HL-60/S4 treated with phorbol 12-myristate 13-acetate at 8.2 ng/mL for 4 days and 3 days (cell line): ENCODE measurements around the gene BLTP3A.
"Not testable (repeated sequence)": the region's sequence is repeated elsewhere in the genome, so short reads cannot be mapped to it uniquely, and the experiment has no call there.

Source experiments
- in situ Hi-C: fragments of 300-500 bp; cut with MboI; formaldehyde crosslinking; loops from 2 replicates; pipeline ENCODE4 v1.15.0; 2022; ENCODE audit warnings: low sequenced_read_pairs

The BLTP3A gene

GRCh38 chr6:34792605-34793500, 970 bp downstream of the BLTP3A start:
- in situ Hi-C loops: no loop called here

- in situ Hi-C loops: no loop called here
These were observed 2.0 kb downstream of the BLTP3A start for GRCh38 chr6:34793877-34794276.

- in situ Hi-C loops: no loop called here
These were observed 4.0 kb downstream of the BLTP3A start for GRCh38 chr6:34795836-34796425.

- in situ Hi-C loops: no loop called here
These were observed 6.2 kb downstream of the BLTP3A start for GRCh38 chr6:34798057-34798456.

- in situ Hi-C loops: no loop called here
These were observed 7.7 kb downstream of the BLTP3A start for GRCh38 chr6:34799547-34799946.

GRCh38 chr6:34804543-34804942, 12.7 kb downstream of the BLTP3A start:
- in situ Hi-C loops: no loop called here

GRCh38 chr6:34805074-34805473, 13.2 kb downstream of the BLTP3A start:
- in situ Hi-C loops: not testable (repeated sequence)

- in situ Hi-C loops: no loop called here
These were observed 15.0 kb downstream of the BLTP3A start for GRCh38 chr6:34806738-34807453.

GRCh38 chr6:34808473-34808872, 16.6 kb downstream of the BLTP3A start:
- in situ Hi-C loops: not testable (repeated sequence)

- in situ Hi-C loops: not testable (repeated sequence)
These were observed 17.5 kb downstream of the BLTP3A start for GRCh38 chr6:34809419-34809818.

GRCh38 chr6:34810017-34810882, 18.4 kb downstream of the BLTP3A start:
- in situ Hi-C loops: no loop called here

- in situ Hi-C loops: no loop called here
These were observed 19.2 kb downstream of the BLTP3A start for GRCh38 chr6:34810936-34811632.

GRCh38 chr6:34813028-34813713, 21.3 kb downstream of the BLTP3A start:
- in situ Hi-C loops: no loop called here

- in situ Hi-C loops: no loop called here
These were observed 24.9 kb downstream of the BLTP3A start for GRCh38 chr6:34816635-34817301.

- in situ Hi-C loops: no loop called here
These were observed 25.6 kb downstream of the BLTP3A start for GRCh38 chr6:34817446-34817845.

GRCh38 chr6:34818872-34819570, 27.1 kb downstream of the BLTP3A start:
- in situ Hi-C loops: not testable (repeated sequence)

- in situ Hi-C loops: no loop called here
These were observed 27.9 kb downstream of the BLTP3A start for GRCh38 chr6:34819571-34820480.
